ENCODE data around the gene EPS8.

DNA sequence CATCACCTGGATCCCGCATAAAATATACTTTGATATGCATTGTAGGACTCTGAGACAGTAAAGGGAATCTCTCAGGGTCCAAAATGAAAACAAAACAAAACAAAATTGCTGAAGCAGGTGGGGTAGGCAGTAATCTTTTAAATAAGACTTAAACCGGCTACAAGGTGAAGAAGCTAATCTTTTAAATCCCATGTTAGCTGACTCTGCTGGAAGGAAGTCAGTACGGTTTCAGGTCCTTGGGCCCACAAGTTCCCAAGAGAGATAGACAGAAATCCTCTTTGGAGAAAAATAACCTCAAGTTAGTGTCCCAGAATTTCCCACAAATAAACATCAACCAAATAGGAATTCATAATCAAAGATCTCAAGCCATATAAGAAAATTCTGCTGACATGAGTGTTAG, 5.0 kb upstream of the EPS8 start:
- TF ChIP-seq, protein P1, sequence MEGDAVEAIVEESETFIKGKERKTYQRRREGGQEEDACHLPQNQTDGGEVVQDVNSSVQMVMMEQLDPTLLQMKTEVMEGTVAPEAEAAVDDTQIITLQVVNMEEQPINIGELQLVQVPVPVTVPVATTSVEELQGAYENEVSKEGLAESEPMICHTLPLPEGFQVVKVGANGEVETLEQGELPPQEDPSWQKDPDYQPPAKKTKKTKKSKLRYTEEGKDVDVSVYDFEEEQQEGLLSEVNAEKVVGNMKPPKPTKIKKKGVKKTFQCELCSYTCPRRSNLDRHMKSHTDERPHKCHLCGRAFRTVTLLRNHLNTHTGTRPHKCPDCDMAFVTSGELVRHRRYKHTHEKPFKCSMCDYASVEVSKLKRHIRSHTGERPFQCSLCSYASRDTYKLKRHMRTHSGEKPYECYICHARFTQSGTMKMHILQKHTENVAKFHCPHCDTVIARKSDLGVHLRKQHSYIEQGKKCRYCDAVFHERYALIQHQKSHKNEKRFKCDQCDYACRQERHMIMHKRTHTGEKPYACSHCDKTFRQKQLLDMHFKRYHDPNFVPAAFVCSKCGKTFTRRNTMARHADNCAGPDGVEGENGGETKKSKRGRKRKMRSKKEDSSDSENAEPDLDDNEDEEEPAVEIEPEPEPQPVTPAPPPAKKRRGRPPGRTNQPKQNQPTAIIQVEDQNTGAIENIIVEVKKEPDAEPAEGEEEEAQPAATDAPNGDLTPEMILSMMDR (IDR thresholded peaks at IDR 0.05) = no peak
- no peak for TF ChIP-seq POLR2A (IDR thresholded peaks at IDR 0.05; ENCODE audit: low read depth)
